Transverse colon (tissue), 4 donors: ENCODE results near the gene FZD10.

ENCODE experiments used
- CTCF ChIP-seq, 5 experiments: fragments of 200-600 bp in 3 of 5; fragments of 450-650 bp in 2 of 5; sonication (generic) in 3 of 5; IDR thresholded peaks; 1 replicate in 2 of 5; 2 replicates in 3 of 5; pipeline ENCODE4 v1.5.1; 2016 to 2017; ENCODE audit warnings: antibody characterized with exemption in 5 of 5, inconsistent platforms in 3 of 5, mild to moderate bottlenecking in 2 of 5, moderate library complexity in 1 of 5
- POLR2AphosphoS5 ChIP-seq, 3 donors: sonication (generic); formaldehyde crosslinking; IDR thresholded peaks; one replicate each; pipeline ENCODE4 v1.6.1; 2016; ENCODE audit warnings: antibody characterized with exemption in 3 of 3

- TF ChIP-seq POLR2AphosphoS5 (IDR thresholded peaks at IDR 0.05), result no peak
- TF ChIP-seq CTCF (IDR thresholded peaks at IDR 0.05), result no peak
Observed at GRCh38 chr12:130124605-130125244, 37.5 kb upstream of the FZD10 start.
